ENCODE results near the gene ITGA2.

The ITGA2 gene

DNA sequence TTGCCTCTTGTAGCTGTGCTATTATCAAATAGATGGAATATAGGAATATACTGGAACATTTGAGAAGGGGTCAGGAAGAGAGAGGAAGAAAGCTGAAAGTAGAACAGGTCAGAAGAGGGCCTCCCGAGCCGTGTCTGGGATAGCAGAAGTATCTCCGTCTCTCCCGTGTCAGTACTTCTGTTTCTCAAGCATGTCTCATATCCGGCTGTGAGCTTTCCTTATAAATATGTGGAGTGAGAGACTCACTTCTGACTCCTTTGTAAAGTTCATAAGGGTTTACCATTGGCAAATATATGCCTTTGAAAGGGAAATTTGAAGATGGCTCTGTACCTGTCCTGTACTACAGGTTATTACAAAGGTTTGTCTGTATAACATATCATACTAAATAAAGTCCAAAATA lies 70.1 kb downstream of the ITGA2 start:
- Histone ChIP-seq H3K27me3 (ENCODE audit: insufficient read depth, low read length) (no peaks in the 10 kb centered on the region), H4K91ac (ENCODE audit: low read depth, low read length) (no peak overlapping the region), H4K12ac (ENCODE audit: low read depth, low read length) (no peak overlapping the region), H2BK12ac (ENCODE audit: low read length) (no peak overlapping the region), H3K18ac (ENCODE audit: low read length) (no peak overlapping the region), H3K14ac (ENCODE audit: low read length) (no peak overlapping the region), H2AK5ac (ENCODE audit: low read length) (no peak overlapping the region), H3K36me3 (ENCODE audit: control insufficient read depth in 1 of 2, insufficient read depth in 2 of 2, low read length in 2 of 2) (peaks cover 0 to 2% of the 10 kb centered on the region in 2 experiments), H4K8ac (ENCODE audit: low read depth, low read length) (no peak overlapping the region), H3K23ac (ENCODE audit: low read length) (no peak overlapping the region), H3K79me1 (ENCODE audit: low read length) (no peaks in the 10 kb centered on the region), H3K79me2 (ENCODE audit: control insufficient read depth, insufficient read depth, low read length, poor library complexity) (no peaks in the 10 kb centered on the region), H2BK120ac (ENCODE audit: insufficient read depth, low read length, poor library complexity) (no peak overlapping the region), H3K27ac (ENCODE audit: low read depth, low read length) (no peak overlapping the region), H3K4me2 (ENCODE audit: low read length) (no peak overlapping the region), H3K4me1 (ENCODE audit: control insufficient read depth in 1 of 2, insufficient read depth in 2 of 2, low read length in 2 of 2) (no peaks in the 10 kb centered on the region), H2BK5ac (ENCODE audit: low read depth, low read length, poor library complexity) (no peak overlapping the region), H2AFZ (ENCODE audit: insufficient read depth, low read length, poor library complexity) (no peak overlapping the region), H3K9me3 (ENCODE audit: insufficient read depth, low read depth, low read length) (no peaks in the 10 kb centered on the region), H3K9ac (ENCODE audit: low read length) (no peak overlapping the region), H3K4ac (ENCODE audit: low read depth, low read length) (no peak overlapping the region), H3K4me3 (ENCODE audit: low read depth, low read length) (no peak overlapping the region)
- no CpG with 5 or more reads among the region's 5 CpGs for WGBS (ENCODE audit: extremely low coverage, insufficient coverage, insufficient read length)
- DNase-seq, result no peak

DNA sequence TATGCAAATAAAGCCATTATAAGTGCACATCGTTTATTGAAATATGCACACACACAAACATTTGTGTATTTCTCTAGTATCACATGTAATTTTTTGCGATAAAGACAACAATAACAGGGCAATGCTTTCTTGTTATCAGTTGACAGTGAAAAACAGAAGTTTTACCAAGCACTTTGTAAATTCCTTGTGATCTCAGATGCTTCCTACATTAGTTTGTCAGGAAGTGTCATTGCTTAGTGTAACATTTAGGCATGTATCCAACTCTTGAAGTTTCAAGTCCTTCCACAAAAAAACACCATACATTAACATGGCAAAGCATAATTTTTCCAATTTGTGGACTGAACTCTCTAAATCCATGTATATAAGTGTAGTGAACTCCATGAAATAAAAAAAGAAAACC lies 74.0 kb downstream of the ITGA2 start:
- Histone ChIP-seq H3K14ac (ENCODE audit: low read length) (no peak overlapping the region), H4K91ac (ENCODE audit: low read depth, low read length) (no peak overlapping the region), H4K12ac (ENCODE audit: low read depth, low read length) (no peak overlapping the region), H3K4me2 (ENCODE audit: low read length) (no peak overlapping the region), H3K4ac (ENCODE audit: low read depth, low read length) (no peak overlapping the region), H2BK120ac (ENCODE audit: insufficient read depth, low read length, poor library complexity) (no peak overlapping the region), H4K8ac (ENCODE audit: low read depth, low read length) (no peak overlapping the region), H2BK12ac (ENCODE audit: low read length) (no peak overlapping the region), H3K27me3 (ENCODE audit: insufficient read depth, low read length) (no peaks in the 10 kb centered on the region), H3K36me3 (ENCODE audit: control insufficient read depth in 1 of 2, insufficient read depth in 2 of 2, low read length in 2 of 2) (peaks cover 0 to 3% of the 10 kb centered on the region in 2 experiments), H3K9ac (ENCODE audit: low read length) (no peak overlapping the region), H3K9me3 (ENCODE audit: insufficient read depth, low read depth, low read length) (no peaks in the 10 kb centered on the region), H2AK5ac (ENCODE audit: low read length) (no peak overlapping the region), H2BK5ac (ENCODE audit: low read depth, low read length, poor library complexity) (no peak overlapping the region), H3K27ac (ENCODE audit: low read depth, low read length) (no peak overlapping the region), H3K23ac (ENCODE audit: low read length) (no peak overlapping the region), H3K4me3 (ENCODE audit: low read depth, low read length) (no peak overlapping the region), H2AFZ (ENCODE audit: insufficient read depth, low read length, poor library complexity) (no peak overlapping the region), H3K4me1 (ENCODE audit: control insufficient read depth in 1 of 2, insufficient read depth in 2 of 2, low read length in 2 of 2) (no peaks in the 10 kb centered on the region), H3K79me1 (ENCODE audit: low read length) (no peaks in the 10 kb centered on the region), H3K18ac (ENCODE audit: low read length) (no peak overlapping the region), H3K79me2 (ENCODE audit: control insufficient read depth, insufficient read depth, low read length, poor library complexity) (no peaks in the 10 kb centered on the region)
- no peak for DNase-seq
- WGBS (ENCODE audit: extremely low coverage, insufficient coverage, insufficient read length), result no CpG with 5 or more reads among the region's 2 CpGs

DNA sequence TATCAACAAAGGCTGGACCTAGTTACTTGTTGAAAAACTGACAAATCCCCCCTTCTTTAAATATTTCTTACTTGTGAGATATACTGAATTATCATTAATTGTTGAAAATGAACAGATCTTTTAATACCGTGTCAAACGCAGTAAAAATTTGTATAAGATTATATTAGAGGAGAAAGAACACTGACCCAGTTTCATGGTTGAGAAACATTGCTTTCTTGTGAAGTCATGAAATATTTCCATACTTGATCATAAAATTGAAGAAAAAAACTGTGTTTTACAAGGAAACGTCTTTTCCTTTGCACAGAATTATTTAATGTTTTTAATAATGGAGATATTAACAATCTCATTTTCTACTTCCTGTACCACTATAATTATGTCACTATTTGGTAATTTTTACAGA lies 74.6 kb downstream of the ITGA2 start:
- WGBS (ENCODE audit: extremely low coverage, insufficient coverage, insufficient read length), result no CpG with 5 or more reads among the region's 3 CpGs
- Histone ChIP-seq H3K4me2 (ENCODE audit: low read length) (no peak overlapping the region), H3K4me1 (ENCODE audit: control insufficient read depth in 1 of 2, insufficient read depth in 2 of 2, low read length in 2 of 2) (no peaks in the 10 kb centered on the region), H3K79me2 (ENCODE audit: control insufficient read depth, insufficient read depth, low read length, poor library complexity) (no peaks in the 10 kb centered on the region), H3K9ac (ENCODE audit: low read length) (no peak overlapping the region), H3K36me3 (ENCODE audit: control insufficient read depth in 1 of 2, insufficient read depth in 2 of 2, low read length in 2 of 2) (peaks cover 0 to 3% of the 10 kb centered on the region in 2 experiments), H3K27ac (ENCODE audit: low read depth, low read length) (no peak overlapping the region), H3K4ac (ENCODE audit: low read depth, low read length) (no peak overlapping the region), H3K14ac (ENCODE audit: low read length) (no peak overlapping the region), H3K9me3 (ENCODE audit: insufficient read depth, low read depth, low read length) (no peaks in the 10 kb centered on the region), H3K18ac (ENCODE audit: low read length) (no peak overlapping the region), H3K79me1 (ENCODE audit: low read length) (no peaks in the 10 kb centered on the region), H4K12ac (ENCODE audit: low read depth, low read length) (no peak overlapping the region), H3K27me3 (ENCODE audit: insufficient read depth, low read length) (no peaks in the 10 kb centered on the region), H2BK120ac (ENCODE audit: insufficient read depth, low read length, poor library complexity) (no peak overlapping the region), H3K4me3 (ENCODE audit: low read depth, low read length) (no peak overlapping the region), H2AK5ac (ENCODE audit: low read length) (no peak overlapping the region), H4K91ac (ENCODE audit: low read depth, low read length) (no peak overlapping the region), H2BK5ac (ENCODE audit: low read depth, low read length, poor library complexity) (no peak overlapping the region), H3K23ac (ENCODE audit: low read length) (no peak overlapping the region), H2AFZ (ENCODE audit: insufficient read depth, low read length, poor library complexity) (no peak overlapping the region), H2BK12ac (ENCODE audit: low read length) (no peak overlapping the region), H4K8ac (ENCODE audit: low read depth, low read length) (no peak overlapping the region)
- DNase-seq, result no peak

DNA sequence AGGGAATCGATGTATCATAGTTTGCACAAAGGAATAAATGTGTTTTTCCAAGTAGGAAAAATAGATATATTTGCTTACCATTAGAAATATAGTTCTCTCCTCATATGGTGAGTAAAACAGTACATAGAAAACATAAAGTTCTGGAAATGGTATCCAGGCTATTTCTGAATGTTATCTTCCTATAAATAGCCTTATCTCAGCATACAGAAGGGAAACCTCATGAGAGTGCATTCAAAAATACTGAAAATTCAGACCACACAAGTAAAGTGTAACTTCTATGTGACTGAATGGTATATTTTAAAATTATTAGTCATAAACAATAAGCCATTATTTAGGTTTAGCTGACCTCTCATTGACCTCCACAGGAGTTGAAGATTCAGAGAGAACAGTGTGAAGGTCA lies 76.9 kb downstream of the ITGA2 start:
- H3K4me2 ChIP-seq (ENCODE audit: low read length), result no peak overlapping the region
- H2AFZ ChIP-seq (ENCODE audit: insufficient read depth, low read length, poor library complexity), result no peak overlapping the region
- H4K12ac ChIP-seq (ENCODE audit: low read depth, low read length), result no peak overlapping the region
- no peaks in the 10 kb centered on the region for H3K4me1 ChIP-seq (ENCODE audit: control insufficient read depth in 1 of 2, insufficient read depth in 2 of 2, low read length in 2 of 2)
- no peak for DNase-seq
- no peak overlapping the region for H3K14ac ChIP-seq (ENCODE audit: low read length)
- no peaks in the 10 kb centered on the region for H3K79me2 ChIP-seq (ENCODE audit: control insufficient read depth, insufficient read depth, low read length, poor library complexity)
- peaks cover 0 to 1% of the 10 kb centered on the region in 2 experiments for H3K36me3 ChIP-seq (ENCODE audit: control insufficient read depth in 1 of 2, insufficient read depth in 2 of 2, low read length in 2 of 2)
- H3K9ac ChIP-seq (ENCODE audit: low read length), result no peak overlapping the region
- no peak overlapping the region for H2AK5ac ChIP-seq (ENCODE audit: low read length)
- H2BK12ac ChIP-seq (ENCODE audit: low read length), result no peak overlapping the region
- no peaks in the 10 kb centered on the region for H3K79me1 ChIP-seq (ENCODE audit: low read length)
- H3K27ac ChIP-seq (ENCODE audit: low read depth, low read length), result no peak overlapping the region
- H3K23ac ChIP-seq (ENCODE audit: low read length), result no peak overlapping the region
- no peak overlapping the region for H2BK5ac ChIP-seq (ENCODE audit: low read depth, low read length, poor library complexity)
- H3K4ac ChIP-seq (ENCODE audit: low read depth, low read length), result no peak overlapping the region
- H2BK120ac ChIP-seq (ENCODE audit: insufficient read depth, low read length, poor library complexity), result no peak overlapping the region
- H3K27me3 ChIP-seq (ENCODE audit: insufficient read depth, low read length), result no peaks in the 10 kb centered on the region
- H3K9me3 ChIP-seq (ENCODE audit: insufficient read depth, low read depth, low read length), result no peaks in the 10 kb centered on the region
- no peak overlapping the region for H3K18ac ChIP-seq (ENCODE audit: low read length)
- no peak overlapping the region for H4K8ac ChIP-seq (ENCODE audit: low read depth, low read length)
- no peak overlapping the region for H3K4me3 ChIP-seq (ENCODE audit: low read depth, low read length)
- no CpG with 5 or more reads among the region's 1 CpG for WGBS (ENCODE audit: extremely low coverage, insufficient coverage, insufficient read length)
- H4K91ac ChIP-seq (ENCODE audit: low read depth, low read length), result no peak overlapping the region
